Measurements from ENCODE around the gene IYD. TPM values are rescaled to one million over a fixed set of nuclear protein-coding genes. Genes with fewer than 3 reads are reported as not detected.
A peak's percentile ranks its signal among the peaks of the same experiment; 100 is the strongest.

IYD gene
- total and polyA plus RNA-seq, 9 of the 15 experiments (the other 6 are each of a cell fraction or from before 2014, with no cell fraction given): not detected

- 0% methylated on average over 4 of the region's 4 CpGs for WGBS (ENCODE audit: insufficient coverage, low coverage, missing lambda C conversion rate)
- Histone ChIP-seq H3K4me2 (ENCODE audit: insufficient read depth, low read length) (no peak overlapping the region), H3K9me1 (ENCODE audit: control insufficient read depth, insufficient read depth, low read length) (no peaks in the 10 kb centered on the region), H4K20me1 (replicated peaks; ENCODE audit: control insufficient read depth, insufficient read depth, low read length) (no peaks in the 10 kb centered on the region), H2AFZ (ENCODE audit: low read depth, low read length) (no peak overlapping the region), H3K27me3 (ENCODE audit: control insufficient read depth in 2 of 2, insufficient read depth in 2 of 2, low read length in 2 of 2) (peaks cover 4 to 13% of the 10 kb centered on the region in 2 experiments; a peak in 3 of 5 replicates), H3K27ac (ENCODE audit: extremely low read depth, low read depth, low read length) (no peak overlapping the region), H3K9me3 (replicated peaks; ENCODE audit: control insufficient read depth, insufficient read depth, low read depth, low read length) (no peaks in the 10 kb centered on the region), H3K4me3 (no peak overlapping the region), H3K4me1 (replicated peaks in 1 of 2; ENCODE audit: control insufficient read depth in 2 of 2, insufficient read depth in 2 of 2, low read length in 2 of 2) (peaks cover 0 to 3% of the 10 kb centered on the region in 2 experiments; a peak in 2 of 5 replicates), H3K79me2 (ENCODE audit: control insufficient read depth, insufficient read depth, low read length) (no peaks in the 10 kb centered on the region), H3K36me3 (ENCODE audit: control insufficient read depth, insufficient read depth, low read length) (no peaks in the 10 kb centered on the region), H3K9ac (ENCODE audit: insufficient read depth in 1 of 2, low read depth in 2 of 2, low read length in 2 of 2) (no peak overlapping the region)
- DNase-seq (ENCODE audit: extremely low read depth in 1 of 4, low spot score in 3 of 4) (no peak), FAIRE-seq (peak; percentile 29), ATAC-seq (no peak)
- intact Hi-C loops (cut with micrococcal nuclease) (no loop called here), in situ Hi-C loops (cut with MboI) (no loop called here)
- no TSS peak for BruUV-seq (replicated peaks)
- ChIA-PET POLR2A (interaction anchor here (0.5 to 1.2 kb wide), 2 partner anchors 16 to 347 kb away, joined by 3 read pairs; no protein-coding TSS in a partner anchor), CTCF (ENCODE audit: low intra/inter-chr PET ratio) (no interaction called here)
- TF ChIP-seq ADNP (tag; IDR thresholded peaks at IDR 0.05) (no peak), ZC3H4 (CRISPR knock-in tag; IDR thresholded peaks at IDR 0.05; ENCODE audit: borderline replicate concordance) (no peak), ZBTB8A (IDR thresholded peaks at IDR 0.05; ENCODE audit: partially characterized antibody) (no peak), OTX1 (CRISPR knock-in tag; IDR thresholded peaks at IDR 0.05) (no peak), RREB1 (CRISPR knock-in tag; IDR thresholded peaks at IDR 0.05) (no peak), ZKSCAN3 (CRISPR knock-in tag; IDR thresholded peaks at IDR 0.05) (no peak), ZNF512 (tag; IDR thresholded peaks at IDR 0.05) (no peak), ZBTB17 (CRISPR knock-in tag; IDR thresholded peaks at IDR 0.05) (no peak), BDP1 (IDR thresholded peaks at IDR 0.05; ENCODE audit: insufficient read depth, insufficient read length) (no peak), ZNF274 (IDR thresholded peaks at IDR 0.05; ENCODE audit: borderline replicate concordance, low read depth, low read length) (no peak), ELK1 (CRISPR knock-in tag; IDR thresholded peaks at IDR 0.05) (no peak), LEF1 (IDR thresholded peaks at IDR 0.05) (no peak), RBM14 (IDR thresholded peaks at IDR 0.05; ENCODE audit: borderline replicate concordance, insufficient read depth, low read depth, low read length) (no peak), FUS (optimal IDR thresholded peaks at IDR 0.05; ENCODE audit: low read depth, low read length) (no peak), PTTG1 (tag; IDR thresholded peaks at IDR 0.05; ENCODE audit: low read depth) (no peak), ZEB2 (IDR thresholded peaks at IDR 0.05) (no peak)
Measured at GRCh38 chr6:150382171-150382570, 13.4 kb downstream of the IYD start.

Data from K562 (cell line).